Measurements from ENCODE around the gene P4HA2. TPM values are rescaled to one million over a fixed set of nuclear protein-coding genes. Genes with fewer than 3 reads are reported as not detected.

The P4HA2 gene
- total and polyA plus RNA-seq, 4 experiments from 2014 or later, result 0.14 to 0.96 (median 0.28) TPM; not detected in 1

DNA sequence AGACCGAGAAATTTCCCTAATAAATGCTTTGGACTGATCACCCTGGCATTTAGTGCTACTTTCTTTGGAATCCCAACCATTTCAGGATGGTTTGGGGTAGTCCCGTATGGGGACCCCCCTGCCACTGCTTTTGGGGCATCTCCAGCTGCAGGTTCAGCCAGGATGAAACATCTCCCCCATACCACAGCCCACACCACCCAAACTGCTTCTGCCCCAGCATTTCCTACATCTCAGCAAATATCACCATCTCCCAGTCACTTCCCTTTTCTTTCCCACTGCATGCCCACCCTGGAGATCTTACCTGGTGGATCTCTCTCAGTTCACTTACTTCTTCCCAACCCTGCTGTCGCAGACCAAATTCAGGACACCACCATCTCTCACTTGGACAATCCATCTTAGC is 4.8 kb upstream of the P4HA2 start:
- Histone ChIP-seq H3K27ac (ENCODE audit: low read depth, low read length) (no peak overlapping the region), H3K27me3 (ENCODE audit: insufficient read depth, low read length) (no peaks in the 10 kb centered on the region), H3K4me1 (ENCODE audit: insufficient read depth, low read length) (no peaks in the 10 kb centered on the region), H3K4me3 (ENCODE audit: low read length in 2 of 2) (no peak overlapping the region), H3K9me3 (ENCODE audit: control insufficient read depth in 1 of 2, low read length in 2 of 2) (no peaks in the 10 kb centered on the region), H3K36me3 (ENCODE audit: insufficient read depth, low read length) (no peaks in the 10 kb centered on the region)
- intact Hi-C loops (cut with micrococcal nuclease), result no loop called here
- CTCF ChIA-PET (ENCODE audit: partially characterized antibody), result no interaction called here
- POLR2A ChIA-PET (ENCODE audit: partially characterized antibody), result no interaction called here
- H3K4me1 Mint-ChIP-seq, result peaks cover 3 to 15% (median 5%) of the 10 kb centered on the region in 4 donors
- no peak overlapping the region for H3K27ac Mint-ChIP-seq
- peaks cover 13 to 17% of the 10 kb centered on the region in 2 donors for H3K27me3 Mint-ChIP-seq
- H3K36me3 Mint-ChIP-seq, result no peaks in the 10 kb centered on the region
- H3K9me3 Mint-ChIP-seq, result no peaks in the 10 kb centered on the region
- no peak for DNase-seq
- no peak overlapping the region for H3K4me3 Mint-ChIP-seq

DNA sequence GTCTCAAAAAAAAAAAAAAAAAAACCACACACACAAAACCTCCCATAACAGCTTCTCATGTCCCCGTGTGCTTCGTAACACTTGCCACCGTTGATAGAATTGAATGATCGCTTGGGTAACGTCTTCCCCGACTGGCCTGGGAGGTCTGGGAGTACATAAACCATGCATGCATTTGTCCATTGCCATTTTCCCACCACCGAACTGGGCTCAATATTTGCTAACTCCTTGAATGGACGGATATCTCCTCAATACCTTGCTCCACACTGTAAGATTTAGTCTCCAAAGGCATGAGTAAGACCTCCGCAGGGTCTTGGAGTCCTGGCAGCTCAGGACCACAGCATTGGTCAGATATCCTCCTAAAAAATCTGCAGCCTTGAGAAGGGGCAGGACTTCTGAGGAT is 3.2 kb upstream of the P4HA2 start:
- peaks cover 13 to 21% of the 10 kb centered on the region in 2 donors for H3K27me3 Mint-ChIP-seq
- H3K36me3 ChIP-seq (ENCODE audit: insufficient read depth, low read length), result no peaks in the 10 kb centered on the region
- H3K27me3 ChIP-seq (ENCODE audit: insufficient read depth, low read length), result no peaks in the 10 kb centered on the region
- no peaks in the 10 kb centered on the region for H3K9me3 ChIP-seq (ENCODE audit: control insufficient read depth in 1 of 2, low read length in 2 of 2)
- no peak overlapping the region for H3K27ac Mint-ChIP-seq
- ChIA-PET POLR2A (ENCODE audit: partially characterized antibody) (no interaction called here), CTCF (ENCODE audit: partially characterized antibody) (no interaction called here)
- H3K27ac ChIP-seq (ENCODE audit: low read depth, low read length), result no peak overlapping the region
- no peak for DNase-seq
- peak overlapping the region in 1 of 8 donors; percentile 22 for H3K4me3 Mint-ChIP-seq
- peaks cover 5 to 19% (median 7%) of the 10 kb centered on the region in 4 donors for H3K4me1 Mint-ChIP-seq
- H3K36me3 Mint-ChIP-seq, result no peaks in the 10 kb centered on the region
- intact Hi-C loops (cut with micrococcal nuclease), result no loop called here
- H3K4me3 ChIP-seq (ENCODE audit: low read length in 2 of 2), result no peak overlapping the region
- peaks cover 4% of the 10 kb centered on the region for H3K4me1 ChIP-seq (ENCODE audit: insufficient read depth, low read length)
- no peaks in the 10 kb centered on the region for H3K9me3 Mint-ChIP-seq

DNA sequence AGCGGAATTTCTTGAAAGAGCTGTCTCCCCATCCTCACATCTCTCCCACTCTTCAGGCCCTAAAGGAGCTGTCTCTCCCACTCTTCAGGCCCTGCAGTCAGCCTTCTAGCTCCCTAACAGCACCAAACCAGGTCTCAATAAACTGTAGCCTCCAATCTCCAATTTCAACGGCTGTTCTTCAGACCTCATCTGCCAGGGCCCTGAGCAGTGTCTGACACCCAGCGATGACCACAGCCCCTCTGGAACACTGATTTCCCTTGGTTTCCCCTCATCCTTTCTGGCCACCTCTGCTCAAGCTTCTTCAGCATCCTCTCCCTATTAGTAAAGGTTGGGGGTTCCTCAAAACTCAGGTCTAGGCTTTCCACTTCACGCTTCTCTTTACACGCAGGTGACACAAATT is 1.6 kb upstream of the P4HA2 start:
- no peaks in the 10 kb centered on the region for H3K36me3 Mint-ChIP-seq
- H3K27me3 ChIP-seq (ENCODE audit: insufficient read depth, low read length), result no peaks in the 10 kb centered on the region
- peaks cover 4% of the 10 kb centered on the region for H3K4me1 ChIP-seq (ENCODE audit: insufficient read depth, low read length)
- POLR2A ChIA-PET (ENCODE audit: partially characterized antibody), result no interaction called here
- no peak for DNase-seq
- no peaks in the 10 kb centered on the region for H3K9me3 Mint-ChIP-seq
- CTCF ChIA-PET (ENCODE audit: partially characterized antibody), result interaction anchor here (1.2 kb wide), 1 partner anchor 9 kb away, joined by 4 read pairs; no protein-coding TSS in a partner anchor
- peak overlapping the region; percentile 38 to 82 (median 66) for H3K4me3 Mint-ChIP-seq
- no peaks in the 10 kb centered on the region for H3K9me3 ChIP-seq (ENCODE audit: control insufficient read depth in 1 of 2, low read length in 2 of 2)
- intact Hi-C loops (cut with micrococcal nuclease), result no loop called here
- peaks cover 5 to 28% (median 13%) of the 10 kb centered on the region in 4 donors for H3K4me1 Mint-ChIP-seq
- no peak overlapping the region for H3K27ac Mint-ChIP-seq
- no peak overlapping the region for H3K27ac ChIP-seq (ENCODE audit: low read depth, low read length)
- no peaks in the 10 kb centered on the region for H3K36me3 ChIP-seq (ENCODE audit: insufficient read depth, low read length)
- peaks cover 15 to 21% of the 10 kb centered on the region in 2 donors for H3K27me3 Mint-ChIP-seq
- no peak overlapping the region for H3K4me3 ChIP-seq (ENCODE audit: low read length in 2 of 2)

DNA sequence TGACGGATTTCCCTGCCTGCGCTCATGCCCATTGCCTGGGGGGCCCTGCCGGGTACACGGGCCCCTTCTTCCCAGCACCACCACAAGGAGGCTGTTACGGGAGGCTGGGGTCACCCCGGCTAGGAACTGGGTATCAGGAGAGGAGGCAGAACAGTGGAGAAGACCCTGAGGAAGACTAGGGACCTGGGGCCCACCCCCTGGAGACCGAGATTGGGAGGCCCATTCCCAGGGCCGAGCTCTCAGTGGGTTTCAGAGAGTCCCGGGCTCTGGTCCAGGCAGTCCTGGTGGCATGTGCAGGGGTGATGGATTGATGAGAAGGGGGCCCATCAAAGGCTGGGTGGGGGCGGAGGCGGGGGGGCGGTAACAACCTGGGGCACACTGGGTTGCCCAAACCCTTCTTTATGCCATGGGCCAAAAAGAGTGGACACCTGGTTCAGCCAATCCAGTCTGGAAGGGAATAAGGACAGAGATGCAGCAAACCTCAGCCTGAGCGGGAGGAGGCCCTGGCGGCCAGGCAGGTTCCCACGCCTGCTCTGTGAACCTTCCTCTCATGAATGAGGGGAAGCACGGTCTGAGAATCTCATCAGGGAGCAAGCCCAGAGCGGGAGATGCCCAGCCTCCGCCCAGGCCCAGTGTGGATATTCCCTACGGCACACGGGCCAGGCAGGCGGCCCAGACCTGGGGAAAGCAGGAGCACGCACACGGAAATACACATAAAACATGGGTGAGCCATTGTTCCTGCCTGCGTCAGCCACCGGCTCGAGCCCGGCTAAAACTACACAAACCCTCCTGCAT is 785 bp upstream of the P4HA2 start:
- Mint-ChIP-seq H3K36me3 (no peaks in the 10 kb centered on the region), H3K27ac (peak overlapping the region in 1 of 7 donors; percentile 46), H3K4me1 (peaks cover 5 to 28% (median 13%) of the 10 kb centered on the region in 4 donors), H3K27me3 (peaks cover 15 to 21% of the 10 kb centered on the region in 2 donors), H3K4me3 (peak overlapping the region; percentile 43 to 82 (median 66)), H3K9me3 (no peaks in the 10 kb centered on the region)
- ChIA-PET CTCF (ENCODE audit: partially characterized antibody) (interaction anchor here (2.0 kb wide), 1 partner anchor 10 kb away, joined by 11 read pairs; no protein-coding TSS in a partner anchor), POLR2A (ENCODE audit: partially characterized antibody) (no interaction called here)
- H3K9me3 ChIP-seq (ENCODE audit: control insufficient read depth in 1 of 2, low read length in 2 of 2), result no peaks in the 10 kb centered on the region
- no peak for DNase-seq
- intact Hi-C loops (cut with micrococcal nuclease), result no loop called here
- H3K27ac ChIP-seq (ENCODE audit: low read depth, low read length), result no peak overlapping the region
- H3K4me3 ChIP-seq (ENCODE audit: low read length in 2 of 2), result no peak overlapping the region
- no peaks in the 10 kb centered on the region for H3K27me3 ChIP-seq (ENCODE audit: insufficient read depth, low read length)
- peaks cover 4% of the 10 kb centered on the region for H3K4me1 ChIP-seq (ENCODE audit: insufficient read depth, low read length)
- H3K36me3 ChIP-seq (ENCODE audit: insufficient read depth, low read length), result no peaks in the 10 kb centered on the region

DNA sequence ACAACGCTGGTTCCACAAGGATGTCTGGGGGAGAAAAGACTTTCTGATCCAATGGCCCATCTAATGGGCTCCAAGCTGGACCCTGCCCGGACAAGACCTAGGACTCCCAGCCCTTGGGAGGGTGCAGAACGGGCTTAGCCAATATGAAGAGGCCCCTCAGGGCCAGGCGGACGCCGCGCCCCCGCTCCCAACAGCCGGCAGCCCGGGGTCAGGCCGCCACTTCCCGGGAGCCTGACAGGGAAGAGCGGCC is 493 bp downstream of the P4HA2 start:
- H3K27ac ChIP-seq (ENCODE audit: low read depth, low read length), result no peak overlapping the region
- H3K4me3 ChIP-seq (ENCODE audit: low read length in 2 of 2), result peak overlapping the region in 1 of 2 donors; percentile 45

DNA sequence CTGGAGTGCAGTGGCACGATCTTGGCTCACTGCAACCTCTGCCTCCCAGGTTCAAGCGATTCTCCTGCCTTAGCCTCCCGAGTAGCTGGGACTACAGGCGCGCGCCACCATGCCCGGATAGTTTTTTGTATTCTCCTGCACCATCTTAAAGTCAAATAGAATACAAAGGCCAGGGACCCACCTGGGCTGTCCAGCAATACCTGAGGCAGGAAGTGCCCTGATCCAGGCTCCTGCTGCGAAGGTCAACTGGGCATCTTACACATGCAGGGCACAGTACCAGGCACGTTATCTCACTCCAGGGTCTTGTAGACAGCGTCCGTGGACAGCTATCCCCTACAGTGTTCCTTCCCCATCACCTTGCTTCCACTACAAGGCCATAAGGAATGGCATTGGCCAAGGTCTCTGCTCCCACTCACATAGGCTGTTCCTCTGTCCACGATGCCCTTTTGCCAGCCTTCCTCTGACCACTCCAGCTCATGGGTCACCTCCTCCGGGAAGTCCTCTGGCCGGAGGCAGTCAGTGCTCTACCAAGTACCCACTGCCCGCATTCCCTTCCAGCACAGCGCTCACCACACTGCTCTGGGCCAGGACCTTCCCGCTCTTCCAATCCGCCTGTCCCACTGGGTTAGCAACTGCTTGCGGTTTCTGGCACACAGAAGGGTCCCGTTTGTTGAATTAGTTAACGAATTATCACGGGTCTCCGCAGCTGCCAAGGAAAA is 978 bp downstream of the P4HA2 start:
- POLR2A ChIA-PET (ENCODE audit: partially characterized antibody), result interaction anchor here (1.8 kb wide), 1 partner anchor 11 kb away, joined by 4 read pairs; no protein-coding TSS in a partner anchor
- Histone ChIP-seq H3K36me3 (ENCODE audit: insufficient read depth, low read length) (no peaks in the 10 kb centered on the region), H3K4me1 (ENCODE audit: insufficient read depth, low read length) (peaks cover 4% of the 10 kb centered on the region), H3K27me3 (ENCODE audit: insufficient read depth, low read length) (no peaks in the 10 kb centered on the region), H3K4me3 (ENCODE audit: low read length in 2 of 2) (peak overlapping the region in 1 of 2 donors; percentile 45), H3K27ac (ENCODE audit: low read depth, low read length) (no peak overlapping the region), H3K9me3 (ENCODE audit: control insufficient read depth in 1 of 2, low read length in 2 of 2) (no peaks in the 10 kb centered on the region)
- DNase-seq, result no peak
- Mint-ChIP-seq H3K9me3 (no peaks in the 10 kb centered on the region), H3K36me3 (no peaks in the 10 kb centered on the region), H3K4me3 (peak overlapping the region; percentile 11 to 67 (median 46)), H3K4me1 (peaks cover 5 to 28% (median 13%) of the 10 kb centered on the region in 4 donors), H3K27me3 (peaks cover 14 to 21% of the 10 kb centered on the region in 2 donors), H3K27ac (peak overlapping the region in 1 of 7 donors; percentile 24)
- intact Hi-C loops (cut with micrococcal nuclease), result no loop called here
- CTCF ChIA-PET (ENCODE audit: partially characterized antibody), result interaction anchor here (2.0 kb wide), 1 partner anchor 12 kb away, joined by 11 read pairs; no protein-coding TSS in a partner anchor

More for the DNA sequence above, 493 bp downstream of the P4HA2 start:
- Mint-ChIP-seq H3K36me3 (no peaks in the 10 kb centered on the region), H3K27ac (peak overlapping the region in 1 of 7 donors; percentile 24), H3K4me3 (peak overlapping the region in 4 of 8 donors; percentile 10 to 57 (median 45)), H3K9me3 (no peaks in the 10 kb centered on the region), H3K27me3 (peaks cover 14 to 21% of the 10 kb centered on the region in 2 donors), H3K4me1 (peaks cover 5 to 28% (median 13%) of the 10 kb centered on the region in 4 donors)
- H3K9me3 ChIP-seq (ENCODE audit: control insufficient read depth in 1 of 2, low read length in 2 of 2), result no peaks in the 10 kb centered on the region
- no peaks in the 10 kb centered on the region for H3K36me3 ChIP-seq (ENCODE audit: insufficient read depth, low read length)
- intact Hi-C loops (cut with micrococcal nuclease), result no loop called here
- H3K27me3 ChIP-seq (ENCODE audit: insufficient read depth, low read length), result no peaks in the 10 kb centered on the region
- ChIA-PET POLR2A (ENCODE audit: partially characterized antibody) (no interaction called here), CTCF (ENCODE audit: partially characterized antibody) (interaction anchor here (2.0 kb wide), 1 partner anchor 11 kb away, joined by 11 read pairs; no protein-coding TSS in a partner anchor)
- no peak for DNase-seq
- H3K4me1 ChIP-seq (ENCODE audit: insufficient read depth, low read length), result peaks cover 4% of the 10 kb centered on the region

All from CD4-positive, alpha-beta memory T cell (primary cell).